Liver (tissue), 9 donors: ENCODE measurements around the gene UBE2E2. TPM values are rescaled to one million over a fixed set of nuclear protein-coding genes. Genes with fewer than 3 reads are reported as not detected.

ENCODE experiments used
- DNase-seq: peaks from one replicate; pipeline ENCODE4 v3.0.0-alpha.2; 2017; ENCODE audit warnings: low spot score
- H3K27ac ChIP-seq, 2 donors: one replicate each; pipeline ENCODE4 v1.7.0; 2013; ENCODE audit warnings: inconsistent platforms in 2 of 2, low read length in 2 of 2, control low read depth in 1 of 2, low read depth in 1 of 2, mild to moderate bottlenecking in 1 of 2
- H3K27me3 ChIP-seq, 4 donors: one replicate each; pipeline versions ENCODE4 v1.6.1 to v1.7.0; 2013; ENCODE audit warnings: low read length in 3 of 4, inconsistent platforms in 1 of 4, mild to moderate bottlenecking in 1 of 4, moderate library complexity in 1 of 4; ENCODE audit not compliant: control insufficient read depth in 4 of 4, insufficient read depth in 4 of 4
- H3K36me3 ChIP-seq, 4 donors: one replicate each; pipeline versions ENCODE4 v1.6.1 to v1.7.0; 2013; ENCODE audit warnings: low read length in 3 of 4, mild to moderate bottlenecking in 3 of 4, low read depth in 1 of 4, moderate library complexity in 1 of 4; ENCODE audit not compliant: control insufficient read depth in 4 of 4, insufficient read depth in 3 of 4
- H3K4me1 ChIP-seq, 4 donors: one replicate each; pipeline versions ENCODE4 v1.6.1 to v1.7.0; 2013; ENCODE audit warnings: low read length in 3 of 4, mild to moderate bottlenecking in 3 of 4, moderate library complexity in 1 of 4; ENCODE audit not compliant: control insufficient read depth in 4 of 4, insufficient read depth in 4 of 4
- H3K4me3 ChIP-seq, 3 donors: one replicate each; pipeline versions ENCODE4 v1.6.1 to v1.7.0; 2013; ENCODE audit warnings: low read length in 3 of 3, control low read depth in 1 of 3, low read depth in 1 of 3, mild to moderate bottlenecking in 1 of 3
- H3K9ac ChIP-seq, 2 donors: one replicate each; pipeline ENCODE4 v1.7.0; 2013; ENCODE audit warnings: low read length in 2 of 2, mild to moderate bottlenecking in 2 of 2, moderate library complexity in 2 of 2, control low read depth in 1 of 2, low read depth in 1 of 2
- H3K9me3 ChIP-seq, 4 donors: one replicate each; pipeline versions ENCODE4 v1.6.1 to v1.7.0; 2013; ENCODE audit warnings: low read length in 3 of 4; ENCODE audit not compliant: control insufficient read depth in 4 of 4
- FOXA2 ChIP-seq: IDR thresholded peaks from 2 replicates; pipeline ENCODE4 v1.6.1; 2016; ENCODE audit warnings: antibody characterized with exemption
- HNF4A ChIP-seq, 2 donors: conservative IDR thresholded peaks; 2 replicates each; pipeline ENCODE4 v1.6.1; 2016; ENCODE audit warnings: antibody characterized with exemption in 2 of 2, mild to moderate bottlenecking in 2 of 2
- HNF4G ChIP-seq: IDR thresholded peaks from 2 replicates; pipeline ENCODE4 v1.6.1; 2016; ENCODE audit warnings: antibody characterized with exemption
- JUND ChIP-seq, 2 donors: IDR thresholded peaks; 2 replicates each; pipeline ENCODE4 v1.6.1; 2016; ENCODE audit warnings: antibody characterized with exemption in 2 of 2
- NR2F2 ChIP-seq: IDR thresholded peaks from 2 replicates; pipeline ENCODE4 v1.6.1; 2016; ENCODE audit warnings: antibody characterized with exemption
- RAD21 ChIP-seq, 2 donors: IDR thresholded peaks; 2 replicates each; pipeline ENCODE4 v1.6.1; 2016; ENCODE audit warnings: antibody characterized with exemption in 2 of 2, mild to moderate bottlenecking in 2 of 2
- RXRA ChIP-seq, 2 donors: IDR thresholded peaks; 2 replicates each; pipeline ENCODE4 v1.6.1; 2017 to 2018; ENCODE audit warnings: antibody characterized with exemption in 2 of 2, mild to moderate bottlenecking in 1 of 2
- SP1 ChIP-seq: IDR thresholded peaks from 2 replicates; pipeline ENCODE4 v1.6.1; 2018; ENCODE audit warnings: antibody characterized with exemption, mild to moderate bottlenecking
- TAF1 ChIP-seq: conservative IDR thresholded peaks from 2 replicates; pipeline ENCODE4 v1.6.1; 2016; ENCODE audit warnings: antibody characterized with exemption, mild to moderate bottlenecking
- WGBS: extraction: QIAGEN DNeasy Blood & Tissue Kit; methylation state at CpG from one replicate; pipeline ENCODE4 v1.1.7; 2013; 5-methylcytosine and 5-hydroxymethylcytosine counted together
- polyA plus RNA-seq, 2 donors: library from polyadenylated mRNA; stranded (reverse) in 1 of 2; unstranded in 1 of 2; fragments of 200-250 nt in 1 of 2; fragments of >200 nt in 1 of 2; fragmentation: Nextera tagmentation in 1 of 2; extraction: Ambion mirVana in 1 of 2; gene quantifications; one replicate each; pipeline versions ENCODE4 v1.2.1 to v1.2.3, GENCODE V29; 2013 to 2015
- total RNA-seq, 2 donors: library from RNA; depleted of rRNA; stranded (reverse); fragments of >200 nt; gene quantifications; one replicate each; pipeline ENCODE4 v1.2.3, GENCODE V29; 2014
- TF ChIP-seq, protein P1 (sequence below): IDR thresholded peaks from 2 replicates; pipeline ENCODE4 v1.6.1; 2016; ENCODE audit warnings: antibody characterized with exemption, mild to moderate bottlenecking
- TF ChIP-seq, protein P2 (sequence below): fragments of 150-350 bp; IDR thresholded peaks from 2 replicates; pipeline ENCODE4 v1.5.1; 2017; ENCODE audit warnings: improper control_type of control experiment, low read depth, low read length; ENCODE audit not compliant: missing input control
- TF ChIP-seq, protein P3 (sequence below): IDR thresholded peaks from 2 replicates; pipeline ENCODE4 v1.6.1; 2016; ENCODE audit warnings: antibody characterized with exemption
- TF ChIP-seq, protein P4 (sequence below): IDR thresholded peaks from 2 replicates; pipeline ENCODE4 v1.6.1; 2016; ENCODE audit warnings: antibody characterized with exemption
- donor health status: healthy.
- donor health status: healthy.
- donor health status: healthy.
- donor health status: healthy.
- donor health status: healthy.

Gene UBE2E2
- total and polyA plus RNA-seq, 4 donors, result 9.0 to 27.8 (median 16.8) TPM

DNA sequence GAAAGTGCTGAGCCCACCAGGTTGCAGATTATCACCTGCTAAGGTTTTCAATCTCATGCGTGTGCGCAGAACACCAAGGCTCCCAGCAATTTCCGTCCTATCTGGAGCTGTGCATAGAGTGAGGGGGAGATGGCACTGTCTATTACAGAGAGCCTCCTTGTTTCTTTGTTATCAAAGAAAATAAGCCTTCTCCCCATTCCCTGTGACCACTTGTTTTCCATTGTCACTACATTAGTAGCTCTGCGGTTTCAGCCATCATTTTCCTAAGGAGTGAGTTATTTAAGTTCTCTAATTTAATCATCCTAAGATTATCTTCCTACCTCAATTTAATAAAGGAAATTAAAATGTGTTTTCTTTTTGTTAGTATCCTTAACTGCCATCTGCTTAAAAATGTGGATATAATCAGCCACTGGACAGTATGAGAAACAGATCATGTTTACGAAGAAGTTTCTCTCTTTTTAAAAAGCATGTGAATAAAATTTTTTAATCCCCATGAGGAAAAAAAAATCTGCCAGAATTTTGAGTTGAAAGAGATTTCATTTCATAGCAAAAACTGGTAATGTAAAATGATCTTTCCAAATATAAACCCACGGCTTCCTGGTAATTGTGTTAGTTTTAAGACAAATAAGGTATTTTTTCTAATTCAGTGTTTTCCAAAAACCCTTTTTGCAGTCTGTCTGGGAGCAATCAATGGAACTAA is 430.3 kb downstream of the UBE2E2 start:
- WGBS, result 88% methylated on average over 6 of the region's 6 CpGs
- Histone ChIP-seq H3K4me3 (no peak overlapping the region), H3K27ac (no peak overlapping the region), H3K9ac (no peak overlapping the region), H3K9me3 (no peaks in the 10 kb centered on the region), H3K4me1 (no peaks in the 10 kb centered on the region), H3K27me3 (no peaks in the 10 kb centered on the region), H3K36me3 (no peaks in the 10 kb centered on the region)
- DNase-seq, result no peak
- TF ChIP-seq RAD21 (IDR thresholded peaks at IDR 0.05), result no peak
- TF ChIP-seq HNF4G, result no peak
- TF ChIP-seq, protein P1, sequence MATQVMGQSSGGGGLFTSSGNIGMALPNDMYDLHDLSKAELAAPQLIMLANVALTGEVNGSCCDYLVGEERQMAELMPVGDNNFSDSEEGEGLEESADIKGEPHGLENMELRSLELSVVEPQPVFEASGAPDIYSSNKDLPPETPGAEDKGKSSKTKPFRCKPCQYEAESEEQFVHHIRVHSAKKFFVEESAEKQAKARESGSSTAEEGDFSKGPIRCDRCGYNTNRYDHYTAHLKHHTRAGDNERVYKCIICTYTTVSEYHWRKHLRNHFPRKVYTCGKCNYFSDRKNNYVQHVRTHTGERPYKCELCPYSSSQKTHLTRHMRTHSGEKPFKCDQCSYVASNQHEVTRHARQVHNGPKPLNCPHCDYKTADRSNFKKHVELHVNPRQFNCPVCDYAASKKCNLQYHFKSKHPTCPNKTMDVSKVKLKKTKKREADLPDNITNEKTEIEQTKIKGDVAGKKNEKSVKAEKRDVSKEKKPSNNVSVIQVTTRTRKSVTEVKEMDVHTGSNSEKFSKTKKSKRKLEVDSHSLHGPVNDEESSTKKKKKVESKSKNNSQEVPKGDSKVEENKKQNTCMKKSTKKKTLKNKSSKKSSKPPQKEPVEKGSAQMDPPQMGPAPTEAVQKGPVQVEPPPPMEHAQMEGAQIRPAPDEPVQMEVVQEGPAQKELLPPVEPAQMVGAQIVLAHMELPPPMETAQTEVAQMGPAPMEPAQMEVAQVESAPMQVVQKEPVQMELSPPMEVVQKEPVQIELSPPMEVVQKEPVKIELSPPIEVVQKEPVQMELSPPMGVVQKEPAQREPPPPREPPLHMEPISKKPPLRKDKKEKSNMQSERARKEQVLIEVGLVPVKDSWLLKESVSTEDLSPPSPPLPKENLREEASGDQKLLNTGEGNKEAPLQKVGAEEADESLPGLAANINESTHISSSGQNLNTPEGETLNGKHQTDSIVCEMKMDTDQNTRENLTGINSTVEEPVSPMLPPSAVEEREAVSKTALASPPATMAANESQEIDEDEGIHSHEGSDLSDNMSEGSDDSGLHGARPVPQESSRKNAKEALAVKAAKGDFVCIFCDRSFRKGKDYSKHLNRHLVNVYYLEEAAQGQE, result no peak
- TF ChIP-seq, protein P2, sequence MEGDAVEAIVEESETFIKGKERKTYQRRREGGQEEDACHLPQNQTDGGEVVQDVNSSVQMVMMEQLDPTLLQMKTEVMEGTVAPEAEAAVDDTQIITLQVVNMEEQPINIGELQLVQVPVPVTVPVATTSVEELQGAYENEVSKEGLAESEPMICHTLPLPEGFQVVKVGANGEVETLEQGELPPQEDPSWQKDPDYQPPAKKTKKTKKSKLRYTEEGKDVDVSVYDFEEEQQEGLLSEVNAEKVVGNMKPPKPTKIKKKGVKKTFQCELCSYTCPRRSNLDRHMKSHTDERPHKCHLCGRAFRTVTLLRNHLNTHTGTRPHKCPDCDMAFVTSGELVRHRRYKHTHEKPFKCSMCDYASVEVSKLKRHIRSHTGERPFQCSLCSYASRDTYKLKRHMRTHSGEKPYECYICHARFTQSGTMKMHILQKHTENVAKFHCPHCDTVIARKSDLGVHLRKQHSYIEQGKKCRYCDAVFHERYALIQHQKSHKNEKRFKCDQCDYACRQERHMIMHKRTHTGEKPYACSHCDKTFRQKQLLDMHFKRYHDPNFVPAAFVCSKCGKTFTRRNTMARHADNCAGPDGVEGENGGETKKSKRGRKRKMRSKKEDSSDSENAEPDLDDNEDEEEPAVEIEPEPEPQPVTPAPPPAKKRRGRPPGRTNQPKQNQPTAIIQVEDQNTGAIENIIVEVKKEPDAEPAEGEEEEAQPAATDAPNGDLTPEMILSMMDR, result no peak
- TF ChIP-seq FOXA2, result no peak

DNA sequence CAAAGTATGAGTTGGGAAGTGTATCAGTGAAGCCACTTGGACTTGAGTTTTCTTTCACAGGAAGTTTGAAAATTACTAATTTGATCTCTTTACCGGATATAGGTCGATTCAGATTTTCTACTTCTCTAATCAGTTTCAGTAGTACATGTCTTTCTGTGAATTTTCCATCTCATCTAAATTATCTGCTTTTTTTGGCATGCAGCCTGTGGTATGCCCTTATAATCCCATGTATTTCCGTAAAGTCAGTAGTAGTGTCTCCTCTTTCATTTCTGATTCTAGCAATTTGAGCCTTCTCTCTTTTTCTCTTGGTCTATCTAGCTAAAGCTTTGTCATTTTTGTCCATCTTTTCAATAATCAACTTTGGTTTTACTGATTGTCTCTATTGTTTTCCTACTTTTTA is 434.2 kb downstream of the UBE2E2 start:
- no peak overlapping the region for H3K4me3 ChIP-seq
- no peaks in the 10 kb centered on the region for H3K27me3 ChIP-seq
- no peaks in the 10 kb centered on the region for H3K4me1 ChIP-seq
- no peaks in the 10 kb centered on the region for H3K36me3 ChIP-seq
- TF ChIP-seq, protein P3, sequence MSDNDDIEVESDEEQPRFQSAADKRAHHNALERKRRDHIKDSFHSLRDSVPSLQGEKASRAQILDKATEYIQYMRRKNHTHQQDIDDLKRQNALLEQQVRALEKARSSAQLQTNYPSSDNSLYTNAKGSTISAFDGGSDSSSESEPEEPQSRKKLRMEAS, result no peak
- TF ChIP-seq JUND (IDR thresholded peaks at IDR 0.05) (no peak), NR2F2 (no peak), RAD21 (IDR thresholded peaks at IDR 0.05) (no peak), HNF4A (conservative IDR thresholded peaks at IDR 0.05) (no peak), HNF4G (no peak), RXRA (IDR thresholded peaks at IDR 0.05) (no peak), TAF1 (no peak), SP1 (no peak), FOXA2 (no peak)
- TF ChIP-seq, protein P4, sequence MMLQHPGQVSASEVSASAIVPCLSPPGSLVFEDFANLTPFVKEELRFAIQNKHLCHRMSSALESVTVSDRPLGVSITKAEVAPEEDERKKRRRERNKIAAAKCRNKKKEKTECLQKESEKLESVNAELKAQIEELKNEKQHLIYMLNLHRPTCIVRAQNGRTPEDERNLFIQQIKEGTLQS, result no peak
- TF ChIP-seq, protein P2, result no peak
- H3K9ac ChIP-seq, result no peak overlapping the region
- H3K9me3 ChIP-seq, result no peaks in the 10 kb centered on the region
- DNase-seq, result no peak
- WGBS, result 94% methylated on average over 3 of the region's 3 CpGs
- H3K27ac ChIP-seq, result no peak overlapping the region
